ENCODE data around the gene HOOK1. TPM values are rescaled to one million over a fixed set of nuclear protein-coding genes. Genes with fewer than 3 reads are reported as not detected.

HOOK1 gene
- polyA plus RNA-seq (ENCODE audit: insufficient read length in 3 of 3), result 10 to 100 TPM; 68.5 to 84.2 (median 76.2) TPM

DNA sequence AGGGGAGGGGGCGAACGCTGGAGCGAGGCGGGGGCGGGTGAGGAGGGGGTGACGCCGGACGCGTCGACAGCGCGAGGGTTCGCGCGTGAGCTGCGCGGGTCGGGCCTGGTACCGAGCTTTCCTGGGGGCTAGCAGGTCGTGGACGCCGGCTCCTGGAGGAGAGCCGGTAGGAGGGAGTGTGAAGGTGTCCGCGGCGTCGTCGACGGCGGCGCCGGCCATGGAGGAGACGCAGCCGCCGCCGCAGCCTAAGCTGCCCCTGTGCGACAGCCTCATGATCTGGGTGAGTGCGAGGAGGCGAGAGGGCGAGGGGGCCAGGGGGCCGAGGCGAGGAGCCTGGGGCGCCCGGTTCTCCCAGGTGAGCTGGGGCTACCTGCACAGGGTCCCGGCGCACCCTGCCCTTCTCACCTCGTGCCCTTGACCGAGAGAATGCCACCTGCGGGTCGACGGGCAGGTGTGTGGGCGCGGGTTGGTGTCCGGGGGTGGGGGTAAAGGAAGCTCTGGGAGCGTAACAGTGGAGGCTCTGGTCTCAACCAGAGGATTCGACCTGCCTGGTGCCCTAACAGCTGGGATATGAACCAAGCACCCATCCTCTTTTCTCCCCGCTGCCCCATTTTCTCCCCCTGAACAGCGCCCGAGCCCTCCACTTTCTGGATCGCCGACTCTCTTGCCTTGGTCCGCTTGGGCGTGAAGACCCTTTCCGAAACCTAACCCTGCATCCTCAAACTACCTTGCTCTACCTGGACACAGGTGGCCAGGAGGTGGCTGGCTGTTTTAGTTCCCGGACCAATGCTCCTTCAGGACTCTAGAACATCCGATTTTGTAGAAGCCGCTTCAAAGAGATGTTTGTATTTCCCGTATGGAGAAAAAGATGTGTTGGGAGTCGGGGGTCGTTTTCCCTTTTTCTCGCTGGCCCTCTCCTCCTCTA is at the start of gene HOOK1:
HOOK1 (plus strand) TSS at position 49 of the 925 bp plus-strand sequence; CDS start at position 218, 169 bp downstream.
- DNase-seq (ENCODE audit: low read depth in 3 of 3, low spot score in 2 of 3), result no peak

DNA sequence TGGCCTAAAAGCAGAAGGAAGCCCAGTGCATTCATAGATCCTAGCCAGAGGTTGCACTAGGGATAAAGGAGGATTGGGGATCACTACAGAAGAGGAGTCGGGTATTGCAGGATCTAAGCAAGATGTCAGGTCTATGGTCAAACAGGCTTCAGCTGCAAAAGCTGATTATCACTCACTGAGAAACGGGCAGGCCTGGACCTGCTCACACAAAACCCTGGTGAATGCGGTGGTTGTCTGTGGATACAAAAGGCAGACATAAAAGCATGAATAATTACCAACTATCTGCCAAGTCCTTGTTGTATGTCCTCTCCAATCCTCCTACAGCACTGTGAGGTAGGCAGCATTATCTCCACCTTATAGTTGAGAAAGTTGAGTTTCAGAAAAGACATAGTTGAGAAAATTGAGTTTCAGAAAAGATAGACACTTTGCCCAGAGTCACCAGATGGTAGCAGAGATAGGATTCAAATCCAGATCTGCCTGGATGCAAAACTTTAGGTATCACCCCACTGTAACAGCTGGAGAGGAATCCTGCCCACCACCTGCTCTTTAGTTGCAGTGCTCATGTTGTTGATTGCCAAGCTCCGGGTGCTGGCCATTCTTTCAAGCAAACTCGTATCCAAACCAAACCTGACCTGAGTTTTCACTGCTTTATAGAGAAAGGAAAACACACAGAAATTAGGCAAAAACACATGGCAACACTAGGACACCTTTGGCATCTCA is 49.6 kb upstream of the HOOK1 start:
- DNase-seq (ENCODE audit: low read depth in 3 of 3, low spot score in 2 of 3), result no peak

DNA sequence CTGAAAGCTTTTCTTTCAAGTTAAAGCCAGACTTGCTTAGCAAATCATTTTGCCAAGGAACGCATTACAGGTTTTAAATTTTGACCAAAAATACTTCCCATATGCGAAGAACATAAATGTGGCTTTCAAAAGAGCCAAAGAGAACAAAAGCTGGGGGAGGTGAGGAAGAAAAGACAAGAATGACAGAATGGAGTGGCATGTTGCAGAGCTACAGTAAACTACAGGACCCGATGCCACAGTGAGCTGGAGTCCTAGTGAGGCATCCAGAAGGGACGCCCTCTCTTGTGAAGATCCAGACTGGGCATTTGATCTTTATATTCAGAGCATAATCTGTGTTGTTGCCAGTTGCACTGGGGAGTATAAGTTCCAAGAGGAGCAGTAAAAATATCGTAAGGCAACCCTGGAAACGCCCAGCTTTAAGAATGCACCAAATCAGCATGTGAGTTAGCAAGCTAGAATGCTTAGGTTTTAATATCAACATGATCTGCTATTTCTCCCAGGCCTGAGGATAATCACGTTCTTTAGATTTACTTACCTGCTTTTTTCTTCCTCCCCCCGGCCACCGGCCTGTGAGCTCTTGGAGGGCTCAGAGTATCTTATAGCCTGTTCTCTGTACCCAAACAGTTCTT is 48.4 kb upstream of the HOOK1 start:
- DNase-seq (ENCODE audit: low read depth in 3 of 3, low spot score in 2 of 3), result no peak

DNA sequence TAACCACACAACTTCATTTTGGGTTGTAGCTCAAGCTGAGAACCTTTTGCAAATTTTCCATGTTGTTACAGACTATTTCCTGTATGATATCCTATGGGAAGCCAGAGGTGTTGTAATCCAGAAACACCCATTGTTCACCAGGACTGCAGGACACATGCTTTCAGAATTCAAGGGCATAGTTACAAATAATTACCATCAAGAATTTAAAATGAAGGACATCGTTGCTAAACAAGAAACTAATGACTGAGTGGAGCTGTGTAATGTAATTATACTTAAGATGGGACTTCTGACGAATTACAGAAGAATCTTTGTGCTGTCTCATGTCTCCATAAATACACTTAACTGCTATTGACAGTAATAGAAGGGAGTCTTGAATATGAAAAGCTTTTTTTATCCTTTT is 47.6 kb upstream of the HOOK1 start:
- DNase-seq (ENCODE audit: low read depth in 3 of 3, low spot score in 2 of 3), result no peak

DNA sequence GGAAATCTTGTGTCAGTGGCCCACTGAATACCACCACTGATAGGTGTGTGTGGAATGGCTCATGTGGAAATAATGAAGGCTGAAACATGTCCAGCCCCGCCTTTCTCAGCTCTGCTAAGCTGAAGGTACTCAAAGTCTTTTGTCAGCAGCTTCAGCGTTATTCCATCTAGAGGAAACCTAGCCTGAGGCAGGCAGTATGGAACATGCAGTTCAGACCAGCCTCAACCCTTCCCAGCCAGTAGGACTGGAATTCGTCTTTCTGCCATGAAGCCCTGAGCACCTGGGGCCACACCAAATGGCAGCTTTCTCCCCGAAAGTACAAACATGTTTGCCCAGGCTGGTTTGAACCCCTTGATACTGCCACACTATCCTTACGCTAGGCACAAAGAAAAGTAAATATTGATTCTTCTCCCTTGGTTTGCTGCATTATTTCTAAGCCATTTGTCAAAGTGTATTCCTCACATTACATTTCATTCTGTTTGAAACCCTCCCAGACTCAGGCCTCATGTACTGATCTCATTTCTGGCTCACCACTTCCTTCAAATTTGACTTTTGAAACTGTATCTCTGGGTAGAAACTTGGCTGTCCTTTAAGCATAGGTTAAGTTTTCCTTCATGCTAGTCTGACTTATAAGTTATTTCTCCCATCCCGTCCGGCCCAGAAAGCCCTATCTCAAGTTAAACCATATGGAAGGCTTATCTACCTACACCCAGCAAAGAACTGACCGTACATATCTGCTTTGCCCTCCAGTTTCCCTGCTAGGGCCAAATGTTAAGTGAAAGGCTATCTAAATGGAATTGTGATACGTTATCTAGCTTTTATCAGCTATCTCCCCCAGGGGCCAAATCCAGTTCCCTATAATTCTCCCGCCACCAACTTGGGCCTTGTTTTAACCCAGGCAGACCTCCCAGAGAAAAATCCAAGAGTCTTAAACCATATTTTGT is 45.7 kb upstream of the HOOK1 start:
- no peak for DNase-seq (ENCODE audit: low read depth in 3 of 3, low spot score in 2 of 3)

DNA sequence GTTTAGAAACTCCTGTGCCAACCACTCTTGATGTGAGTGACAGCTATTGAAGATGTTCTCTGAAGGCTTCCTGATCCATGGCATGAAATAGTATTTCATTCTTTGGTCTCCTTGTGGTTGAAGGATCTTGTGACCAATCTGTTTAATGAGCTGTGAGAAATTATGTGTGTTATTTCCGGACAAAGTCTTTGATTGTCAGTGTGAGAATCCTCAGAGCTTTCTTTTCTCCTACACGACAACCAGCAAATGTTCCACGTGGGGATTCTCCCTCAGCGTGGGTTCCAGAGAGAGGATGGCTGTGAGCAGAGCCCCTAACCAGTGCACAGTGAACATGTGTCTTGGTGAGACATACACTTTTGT is 45.0 kb upstream of the HOOK1 start:
- DNase-seq (ENCODE audit: low read depth in 3 of 3, low spot score in 2 of 3), result no peak

DNA sequence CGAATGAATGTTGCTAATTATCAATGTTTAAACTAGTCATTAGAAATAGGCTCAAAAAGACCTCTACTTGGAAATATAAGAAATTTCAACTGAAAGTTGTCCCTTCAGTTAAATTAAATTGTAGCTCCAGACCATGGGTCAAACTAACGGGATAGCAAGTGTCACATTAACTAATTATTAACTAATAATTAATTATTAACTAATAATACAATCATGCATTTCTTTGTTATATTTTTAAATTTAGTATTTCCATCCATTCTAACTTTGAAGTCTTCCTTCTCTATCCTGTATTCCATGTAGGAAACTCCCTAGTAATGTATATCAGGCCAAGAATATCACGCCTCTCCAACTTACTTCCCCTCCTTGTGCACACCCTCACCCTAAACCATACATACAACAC is 43.4 kb upstream of the HOOK1 start:
- no peak for DNase-seq (ENCODE audit: low read depth in 3 of 3, low spot score in 2 of 3)

DNA sequence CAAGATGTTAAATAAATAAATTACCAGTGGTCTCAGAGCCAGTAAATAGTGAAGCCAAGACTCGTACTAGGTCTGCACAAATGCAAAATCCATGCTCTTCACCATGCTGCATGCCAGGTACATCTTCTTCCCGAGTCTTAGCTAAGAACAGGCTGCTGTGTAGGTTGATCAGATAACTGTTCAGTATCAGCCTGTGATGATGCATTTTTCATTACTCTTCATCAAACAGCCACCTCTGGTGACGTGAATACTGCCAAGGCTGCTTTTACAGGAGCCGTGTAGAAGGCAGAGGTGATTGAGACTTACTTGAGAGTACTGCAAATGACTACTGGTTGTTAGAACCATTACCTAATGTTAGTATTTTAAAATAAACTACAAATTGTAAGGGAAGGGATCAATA is 39.3 kb upstream of the HOOK1 start:
- no peak for DNase-seq (ENCODE audit: low read depth in 3 of 3, low spot score in 2 of 3)

DNA sequence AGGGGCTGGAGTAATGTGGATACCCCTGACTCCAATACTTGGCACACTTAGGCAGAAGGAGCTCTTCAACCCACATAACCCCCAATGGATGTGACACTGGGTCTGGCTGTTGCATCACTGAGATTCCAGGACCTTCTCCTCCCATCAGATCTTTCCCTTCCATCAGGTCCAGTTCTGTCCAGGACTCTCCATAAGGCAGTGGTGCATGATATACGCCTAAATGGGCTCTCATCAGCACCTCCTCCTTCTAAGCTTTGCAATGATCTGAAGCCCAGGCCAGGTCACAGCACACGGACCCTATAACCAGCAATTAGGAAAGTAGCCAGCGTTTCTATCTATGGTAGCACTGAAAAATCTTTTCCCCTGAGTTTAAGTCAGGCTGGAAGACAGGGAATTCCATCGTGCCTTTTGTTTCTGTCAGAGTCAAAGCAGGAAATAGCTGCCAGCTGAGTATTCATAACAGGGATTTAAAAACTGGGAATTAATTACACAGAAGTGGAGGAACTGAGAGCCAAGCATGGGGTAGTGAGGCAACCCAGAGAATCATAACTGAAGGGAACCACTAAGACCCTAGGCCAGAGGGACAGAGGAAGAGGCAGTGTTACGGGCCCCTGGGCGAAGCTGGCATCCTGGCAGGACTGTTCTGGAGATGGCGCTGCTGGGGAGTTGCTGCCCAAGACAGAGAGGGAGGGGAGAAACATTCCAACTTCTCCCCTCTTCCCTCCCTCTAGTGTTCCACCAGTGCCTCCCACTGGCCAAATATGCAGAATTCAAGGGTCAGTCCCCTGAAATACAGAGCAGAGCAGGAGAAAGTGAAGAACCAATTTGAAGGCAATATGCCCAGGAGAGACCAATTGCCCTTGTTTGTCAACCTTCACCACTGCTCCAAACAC is 37.5 kb upstream of the HOOK1 start:
- DNase-seq (ENCODE audit: low read depth in 3 of 3, low spot score in 2 of 3), result no peak

DNA sequence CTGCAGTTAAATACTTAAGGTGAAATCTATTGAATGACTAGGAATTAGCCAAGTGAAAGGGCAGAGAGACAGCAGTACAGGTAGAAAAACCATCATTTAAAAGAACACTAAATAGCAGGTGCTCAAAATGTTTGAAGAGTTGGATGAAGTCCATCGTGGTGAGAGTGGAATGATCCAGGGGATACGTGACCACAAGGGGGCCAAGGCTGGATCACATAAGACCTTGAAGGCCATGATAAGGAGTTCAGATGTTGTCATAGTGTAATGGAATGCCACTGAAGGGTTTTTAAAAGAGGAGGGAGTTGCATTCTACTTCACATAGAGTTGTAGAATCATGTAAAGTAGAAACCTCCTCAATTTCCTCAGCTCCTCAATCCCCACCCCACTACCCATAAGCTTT is 34.8 kb upstream of the HOOK1 start:
- DNase-seq (ENCODE audit: low read depth in 3 of 3, low spot score in 2 of 3), result no peak

DNA sequence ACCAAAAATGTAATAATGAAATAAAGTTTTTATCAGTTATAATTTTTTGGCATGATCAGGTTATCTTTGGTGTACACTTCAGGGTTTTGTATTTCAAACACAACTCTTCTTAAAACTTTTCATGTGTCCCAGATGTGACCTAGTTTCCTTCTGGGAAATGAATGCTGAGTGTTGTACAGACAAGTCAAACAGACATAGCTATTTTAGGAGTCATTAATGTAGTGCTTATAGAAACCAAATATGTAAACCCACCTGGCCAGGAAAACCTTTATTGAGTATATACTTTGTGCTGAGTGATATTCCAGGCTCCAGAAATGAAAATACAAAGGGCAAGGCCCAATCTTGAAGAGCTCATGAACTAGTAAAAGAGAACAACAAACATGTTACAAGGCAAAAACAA is 25.9 kb upstream of the HOOK1 start:
- DNase-seq (ENCODE audit: low read depth in 3 of 3, low spot score in 2 of 3), result no peak

DNA sequence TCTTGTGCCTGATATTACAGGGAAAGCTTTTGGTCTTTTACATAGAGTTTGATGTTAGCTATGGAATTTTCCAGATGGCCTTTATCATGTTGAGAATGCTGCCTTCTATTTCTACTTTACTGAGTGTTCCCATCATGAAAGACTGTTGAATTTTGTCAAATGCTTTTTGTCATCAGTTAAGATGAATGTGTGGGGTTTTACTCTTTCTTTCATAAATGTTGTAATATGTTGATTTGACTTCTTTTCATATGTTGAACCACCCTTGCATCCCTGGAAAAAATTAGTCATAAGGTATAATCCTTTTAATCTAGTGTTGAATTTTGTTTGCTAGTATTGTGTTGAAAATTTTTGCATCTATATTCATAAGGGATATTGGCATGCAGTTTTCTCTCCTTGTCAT is 16.1 kb upstream of the HOOK1 start:
- no peak for DNase-seq (ENCODE audit: low read depth in 3 of 3, low spot score in 2 of 3)

DNA sequence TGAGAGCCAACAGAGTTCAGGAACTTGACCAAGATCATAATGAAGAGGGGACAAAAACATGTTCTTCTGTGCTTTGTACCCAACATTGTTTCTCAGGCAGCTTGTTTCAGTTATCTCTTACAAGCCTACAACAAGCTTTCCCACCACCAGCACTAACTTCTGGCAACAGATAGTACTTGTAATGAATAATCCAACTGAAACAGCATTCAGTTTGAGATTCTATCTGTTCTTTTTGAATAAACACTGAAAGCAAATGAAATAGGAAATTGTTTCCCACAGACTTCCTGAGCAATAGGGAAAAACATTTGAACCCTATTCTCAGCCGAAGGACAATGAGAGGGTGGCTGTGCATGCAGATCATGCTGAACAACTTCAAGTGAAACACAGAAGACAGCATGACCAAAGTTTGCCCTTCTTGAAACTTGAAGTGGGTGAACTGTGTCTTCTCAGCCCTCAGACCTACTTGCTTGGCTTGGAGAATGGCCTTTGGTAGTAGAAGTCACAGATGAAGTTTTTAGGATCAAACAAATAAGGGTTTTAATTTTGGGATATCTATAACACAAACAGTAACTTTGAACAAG is 11.2 kb upstream of the HOOK1 start:
- no peak for DNase-seq (ENCODE audit: low read depth in 3 of 3, low spot score in 2 of 3)

DNA sequence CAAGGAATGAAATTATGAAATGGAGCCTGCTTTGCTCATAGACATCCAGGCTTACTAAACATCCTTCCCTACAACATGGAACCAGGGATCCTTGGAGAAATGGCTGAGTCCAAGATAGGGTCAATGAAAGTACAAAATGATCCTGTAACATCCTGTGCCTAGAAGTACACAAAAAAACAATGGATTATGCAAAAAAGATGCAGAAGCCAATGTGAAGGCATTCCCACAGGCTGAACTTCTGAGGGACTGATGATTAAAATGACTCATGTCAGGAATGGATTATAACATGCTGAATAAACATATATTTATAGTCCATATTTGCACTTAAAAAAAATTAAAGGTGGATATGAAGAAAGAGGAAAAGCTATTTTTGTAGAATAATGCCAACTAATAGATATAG is 10.4 kb upstream of the HOOK1 start:
- no peak for DNase-seq (ENCODE audit: low read depth in 3 of 3, low spot score in 2 of 3)

DNA sequence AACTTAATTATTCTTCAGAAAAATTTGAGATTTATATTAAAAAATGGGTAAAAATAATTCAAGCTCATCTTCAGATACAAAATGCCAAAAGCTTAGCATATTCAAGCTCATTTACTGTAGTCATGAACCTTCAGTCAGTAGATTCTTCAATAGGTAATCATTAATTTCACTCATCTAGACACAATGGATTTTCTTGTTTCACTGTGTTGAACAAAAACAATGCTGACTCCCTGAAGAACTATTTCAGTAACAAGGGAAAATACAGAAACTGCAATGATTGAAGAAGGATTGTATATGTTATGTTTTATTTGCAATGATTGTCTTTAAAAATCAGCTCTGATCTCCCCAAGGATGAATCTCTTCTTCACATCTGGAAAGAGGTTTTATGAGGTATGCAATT is 9.2 kb upstream of the HOOK1 start:
- no peak for DNase-seq (ENCODE audit: low read depth in 3 of 3, low spot score in 2 of 3)

DNA sequence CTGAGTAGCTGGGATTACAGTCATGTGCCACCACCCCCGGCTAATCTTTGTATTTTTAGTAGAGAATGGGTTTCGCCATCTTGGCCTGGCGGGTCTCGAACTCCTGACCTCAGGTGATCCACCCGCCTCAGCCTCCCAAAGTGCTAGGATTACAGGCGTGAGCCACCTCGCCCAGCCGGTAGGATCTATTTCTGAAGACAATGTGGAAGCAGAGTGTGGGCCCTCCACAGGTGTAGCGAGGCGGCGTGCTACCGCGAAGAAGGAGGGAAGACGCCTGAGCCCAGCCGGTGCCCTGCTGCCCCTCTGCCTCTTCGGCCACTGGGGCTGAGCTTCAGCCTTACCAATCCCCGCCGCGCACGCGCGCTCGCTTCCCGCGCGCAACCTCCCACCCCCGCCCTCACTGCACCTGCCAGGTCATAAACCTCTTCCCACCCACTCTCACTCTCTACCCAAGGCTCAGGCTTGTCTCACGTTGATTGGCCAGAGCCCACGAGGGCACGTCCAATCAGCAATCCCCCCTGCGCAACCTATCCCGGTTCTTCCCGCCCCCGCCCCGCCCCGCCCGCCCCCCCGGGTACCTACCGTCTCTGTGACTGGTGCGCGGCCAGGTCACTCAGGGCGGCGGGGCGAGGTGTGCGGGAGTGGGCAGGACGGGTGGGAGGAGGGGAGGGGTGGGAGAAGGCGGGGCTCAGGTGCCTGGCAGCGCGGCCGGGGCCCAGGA is 409 bp upstream of the HOOK1 start:
- peak; percentile 74 to 89 (median 84) for DNase-seq (ENCODE audit: low read depth in 3 of 3, low spot score in 2 of 3)

DNA sequence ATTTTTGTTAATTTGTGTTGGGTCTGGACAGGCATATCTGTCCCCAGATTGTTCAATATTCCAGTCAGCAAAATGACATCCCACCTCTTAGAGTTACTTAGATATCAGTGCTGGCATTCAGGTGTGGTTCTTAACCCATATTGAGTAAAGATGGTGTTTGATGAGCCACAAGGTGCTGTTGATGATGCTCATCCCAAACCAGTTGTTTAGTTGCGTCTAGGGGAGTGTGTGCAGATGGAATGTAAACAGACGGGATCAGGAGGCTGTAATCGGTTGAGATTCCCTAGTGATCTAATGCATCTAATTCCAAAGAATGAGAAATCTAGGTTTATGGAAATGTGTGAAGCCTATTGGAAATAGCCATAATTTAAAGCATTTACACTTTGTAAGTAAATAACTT is 1.1 kb downstream of the HOOK1 start:
- DNase-seq (ENCODE audit: low read depth in 3 of 3, low spot score in 2 of 3), result no peak

DNA sequence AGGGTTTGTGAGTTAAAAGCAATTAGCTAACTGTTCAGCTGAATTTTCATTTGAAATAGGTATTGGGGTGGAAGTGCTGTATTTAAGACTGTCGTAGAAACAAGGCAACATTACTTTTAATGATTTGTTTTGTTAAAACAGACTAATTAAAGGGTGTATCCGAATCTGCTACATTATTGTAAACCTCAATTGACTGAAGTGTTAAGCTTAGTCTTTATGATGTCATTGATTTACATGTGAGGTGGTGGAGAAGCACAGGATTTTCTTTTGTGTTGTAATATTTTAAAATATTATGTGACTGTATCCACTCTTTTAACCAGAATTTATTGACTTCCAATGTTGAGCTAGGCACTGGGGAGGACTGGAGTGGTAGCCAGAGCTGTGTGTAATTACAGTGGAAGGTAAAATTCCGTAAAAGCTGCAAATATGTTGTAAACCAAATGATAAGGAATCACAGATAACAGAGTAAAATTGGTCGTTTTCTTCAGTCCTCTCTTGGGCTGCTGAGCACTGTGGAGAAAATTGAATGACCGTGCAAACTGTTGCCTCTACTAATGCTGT is 1.6 kb downstream of the HOOK1 start:
- no peak for DNase-seq (ENCODE audit: low read depth in 3 of 3, low spot score in 2 of 3)
